ENCODE data around the gene HOXB4.

The HOXB4 gene

GRCh38 chr17:48532261-48532660, 45.9 kb downstream of the HOXB4 start:
- Histone ChIP-seq H4K20me1 (ENCODE audit: control insufficient read depth, insufficient read depth, low read depth, low read length) (no peaks in the 10 kb centered on the region), H3K9me2 (replicated peaks; ENCODE audit: control insufficient read depth, low read length) (no peaks in the 10 kb centered on the region), H3K27me3 (ENCODE audit: control insufficient read depth, low read length) (peaks cover 10% of the 10 kb centered on the region), H3K4me3 (ENCODE audit: low read length) (no peak overlapping the region), H3K36me3 (ENCODE audit: control insufficient read depth, low read length) (no peaks in the 10 kb centered on the region), H3K9me3 (ENCODE audit: control insufficient read depth, insufficient read depth, low read length) (no peaks in the 10 kb centered on the region), H3K27ac (ENCODE audit: low read depth, low read length) (no peak overlapping the region), H3K4me1 (ENCODE audit: control insufficient read depth, low read length) (no peaks in the 10 kb centered on the region), H3K79me2 (ENCODE audit: control insufficient read depth, low read length) (no peaks in the 10 kb centered on the region), H3K4me2 (ENCODE audit: low read length) (no peak overlapping the region), H3F3A (ENCODE audit: control insufficient read depth, insufficient read depth) (no peaks in the 10 kb centered on the region)
- TF ChIP-seq CTCF (IDR thresholded peaks at IDR 0.05; ENCODE audit: low read depth, low read length, poor library complexity, severe bottlenecking) (no peak), EZH2phosphoT487 (IDR thresholded peaks at IDR 0.05; ENCODE audit: borderline replicate concordance, low read length) (no peak)

- Histone ChIP-seq H3K4me3 (ENCODE audit: low read length) (no peak within 1 kb of the TSS), H3K27me3 (ENCODE audit: control insufficient read depth, low read length) (peaks cover 7% of the 10 kb centered on the region), H3F3A (ENCODE audit: control insufficient read depth, insufficient read depth) (no peaks in the 10 kb centered on the region), H3K4me1 (ENCODE audit: control insufficient read depth, low read length) (no peaks in the 10 kb centered on the region), H3K9me3 (ENCODE audit: control insufficient read depth, insufficient read depth, low read length) (no peaks in the 10 kb centered on the region), H3K4me2 (ENCODE audit: low read length) (no peak within 1 kb of the TSS), H3K36me3 (ENCODE audit: control insufficient read depth, low read length) (no peaks in the 10 kb centered on the region), H3K79me2 (ENCODE audit: control insufficient read depth, low read length) (no peaks in the 10 kb centered on the region), H3K9me2 (replicated peaks; ENCODE audit: control insufficient read depth, low read length) (no peaks in the 10 kb centered on the region), H4K20me1 (ENCODE audit: control insufficient read depth, insufficient read depth, low read depth, low read length) (no peaks in the 10 kb centered on the region; the same call in 1 of the 2 replicates), H3K27ac (ENCODE audit: low read depth, low read length) (no peak within 1 kb of the TSS)
- TF ChIP-seq CTCF (IDR thresholded peaks at IDR 0.05; ENCODE audit: low read depth, low read length, poor library complexity, severe bottlenecking) (no peak), EZH2phosphoT487 (IDR thresholded peaks at IDR 0.05; ENCODE audit: borderline replicate concordance, low read length) (no peak)
Measured at GRCh38 chr17:48530887-48531272, 47.3 kb downstream of the HOXB4 start, which contains the start of gene HOXB1. HOXB1 (minus strand) TSS chr17:48531011; CDS start chr17:48530904, 107 bp downstream.

GRCh38 chr17:48530208-48530886, 47.8 kb downstream of the HOXB4 start:
- Histone ChIP-seq H3K9me2 (replicated peaks; ENCODE audit: control insufficient read depth, low read length) (no peaks in the 10 kb centered on the region), H4K20me1 (ENCODE audit: control insufficient read depth, insufficient read depth, low read depth, low read length) (no peaks in the 10 kb centered on the region; the same call in 1 of the 2 replicates), H3K27me3 (ENCODE audit: control insufficient read depth, low read length) (peaks cover 4% of the 10 kb centered on the region; the same call in 1 of the 2 replicates), H3K36me3 (ENCODE audit: control insufficient read depth, low read length) (no peaks in the 10 kb centered on the region), H3F3A (ENCODE audit: control insufficient read depth, insufficient read depth) (no peaks in the 10 kb centered on the region), H3K4me3 (ENCODE audit: low read length) (no peak overlapping the region), H3K27ac (ENCODE audit: low read depth, low read length) (no peak overlapping the region), H3K79me2 (ENCODE audit: control insufficient read depth, low read length) (no peaks in the 10 kb centered on the region), H3K4me2 (ENCODE audit: low read length) (no peak overlapping the region), H3K9me3 (ENCODE audit: control insufficient read depth, insufficient read depth, low read length) (no peaks in the 10 kb centered on the region), H3K4me1 (ENCODE audit: control insufficient read depth, low read length) (no peaks in the 10 kb centered on the region)
- TF ChIP-seq CTCF (IDR thresholded peaks at IDR 0.05; ENCODE audit: low read depth, low read length, poor library complexity, severe bottlenecking): no peak
- no peak for TF ChIP-seq EZH2phosphoT487 (IDR thresholded peaks at IDR 0.05; ENCODE audit: borderline replicate concordance, low read length)
